Central memory CD4-positive, alpha-beta T cell (primary cell): ENCODE measurements around the gene CD55.

Source experiments
- DNase-seq: peaks from one replicate; pipeline ENCODE4 v3.0.0; 2022
- total RNA-seq, 3 experiments: gene quantifications; one replicate each; lab custom pipeline; 2026; lab: John Stamatoyannopoulos, UW

CD55 gene, protein sequence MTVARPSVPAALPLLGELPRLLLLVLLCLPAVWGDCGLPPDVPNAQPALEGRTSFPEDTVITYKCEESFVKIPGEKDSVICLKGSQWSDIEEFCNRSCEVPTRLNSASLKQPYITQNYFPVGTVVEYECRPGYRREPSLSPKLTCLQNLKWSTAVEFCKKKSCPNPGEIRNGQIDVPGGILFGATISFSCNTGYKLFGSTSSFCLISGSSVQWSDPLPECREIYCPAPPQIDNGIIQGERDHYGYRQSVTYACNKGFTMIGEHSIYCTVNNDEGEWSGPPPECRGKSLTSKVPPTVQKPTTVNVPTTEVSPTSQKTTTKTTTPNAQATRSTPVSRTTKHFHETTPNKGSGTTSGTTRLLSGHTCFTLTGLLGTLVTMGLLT
- 95.8 to 257 (median 140) reads per million in 3 experiments for total RNA-seq

DNA sequence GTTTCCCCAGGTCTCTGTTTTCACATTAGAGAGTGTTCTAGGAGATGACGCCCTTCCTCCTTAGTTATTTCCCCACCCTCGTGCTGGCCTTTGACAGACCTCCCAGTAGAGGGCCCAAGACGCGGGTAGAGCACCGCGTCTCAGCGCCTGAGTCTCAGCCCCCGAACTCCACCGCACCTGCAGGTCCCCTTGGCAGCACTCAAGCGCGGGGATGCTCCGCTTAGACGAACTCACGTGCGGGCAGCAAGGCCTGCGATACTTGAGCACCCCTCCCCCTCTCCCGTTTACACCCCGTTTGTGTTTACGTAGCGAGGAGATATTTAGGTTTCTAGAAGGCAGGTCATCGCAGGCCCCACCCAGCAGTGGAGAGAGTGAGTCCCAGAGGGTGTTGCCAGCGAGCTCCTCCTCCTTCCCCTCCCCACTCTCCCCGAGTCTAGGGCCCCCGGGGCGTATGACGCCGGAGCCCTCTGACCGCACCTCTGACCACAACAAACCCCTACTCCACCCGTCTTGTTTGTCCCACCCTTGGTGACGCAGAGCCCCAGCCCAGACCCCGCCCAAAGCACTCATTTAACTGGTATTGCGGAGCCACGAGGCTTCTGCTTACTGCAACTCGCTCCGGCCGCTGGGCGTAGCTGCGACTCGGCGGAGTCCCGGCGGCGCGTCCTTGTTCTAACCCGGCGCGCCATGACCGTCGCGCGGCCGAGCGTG, at the start of gene CD55:
TSS of gene CD55 (plus strand) at position 600 of the 711 bp plus-strand sequence. CDS start at position 688, 88 bp downstream.
- peak; percentile 100 for DNase-seq

DNA sequence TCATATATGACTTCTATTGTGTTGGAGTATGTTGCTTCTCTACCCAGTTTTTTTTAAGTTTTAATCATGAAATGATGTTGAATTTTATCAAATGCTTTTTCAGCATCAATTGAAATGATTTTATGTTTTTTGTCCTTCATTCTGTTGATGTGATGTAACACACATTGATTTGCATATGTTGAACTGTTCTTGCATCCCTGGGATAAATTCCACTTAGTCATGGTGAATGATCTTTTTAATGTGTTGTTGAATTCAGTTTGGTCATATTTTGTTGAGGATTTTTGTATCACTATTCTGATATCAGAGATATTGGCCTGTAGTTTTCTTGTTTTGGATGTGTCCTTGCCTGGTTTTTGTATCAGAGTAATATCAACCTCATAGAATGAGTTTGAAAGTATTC, 46.6 kb upstream of the CD55 start:
- no peak for DNase-seq

- no peak for DNase-seq
Observed at GRCh38 chr1:207276465-207276864, 45.0 kb upstream of the CD55 start.

- DNase-seq = no peak
Observed at GRCh38 chr1:207277241-207277640, 44.2 kb upstream of the CD55 start.

DNA sequence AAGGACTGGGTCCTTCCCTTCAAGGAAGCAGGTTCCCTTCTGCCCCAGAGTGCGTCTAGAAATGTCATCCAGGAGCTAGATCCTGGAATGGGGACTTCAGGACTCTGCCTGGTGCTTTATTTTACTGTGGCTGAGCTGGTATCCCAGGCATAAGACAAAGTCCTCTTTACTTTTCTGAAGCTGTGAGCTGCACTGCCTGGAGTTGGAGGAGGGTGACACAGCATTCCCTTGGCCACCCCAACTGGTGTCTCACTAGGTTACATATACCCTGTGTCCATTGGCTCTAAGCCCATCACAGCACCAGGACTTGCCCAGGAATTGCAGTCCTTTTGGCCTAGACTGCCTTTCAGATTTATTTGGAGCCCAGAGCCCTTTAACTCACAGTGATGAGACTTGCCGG, 41.8 kb upstream of the CD55 start:
- no peak for DNase-seq

GRCh38 chr1:207280706-207281105, 40.8 kb upstream of the CD55 start:
- no peak for DNase-seq

DNA sequence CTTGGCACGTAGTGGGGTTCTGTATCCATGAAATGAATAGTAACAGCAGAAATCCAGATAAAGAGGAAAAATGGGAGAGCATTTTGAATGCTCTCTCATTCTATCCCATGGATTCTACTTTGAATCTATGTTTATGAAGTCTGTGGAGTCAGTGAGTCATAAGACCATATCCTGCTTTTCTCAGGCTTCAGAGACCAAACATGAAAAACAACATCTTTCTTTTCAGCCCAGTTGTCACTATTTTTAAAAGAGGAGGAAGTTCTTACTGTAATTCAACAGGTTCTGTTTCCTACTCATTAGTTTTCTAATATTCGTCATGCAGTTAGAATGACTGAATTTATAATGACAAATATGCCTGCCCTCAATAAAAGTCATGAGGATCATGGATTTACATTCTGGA, 39.4 kb upstream of the CD55 start:
- DNase-seq = no peak

DNA sequence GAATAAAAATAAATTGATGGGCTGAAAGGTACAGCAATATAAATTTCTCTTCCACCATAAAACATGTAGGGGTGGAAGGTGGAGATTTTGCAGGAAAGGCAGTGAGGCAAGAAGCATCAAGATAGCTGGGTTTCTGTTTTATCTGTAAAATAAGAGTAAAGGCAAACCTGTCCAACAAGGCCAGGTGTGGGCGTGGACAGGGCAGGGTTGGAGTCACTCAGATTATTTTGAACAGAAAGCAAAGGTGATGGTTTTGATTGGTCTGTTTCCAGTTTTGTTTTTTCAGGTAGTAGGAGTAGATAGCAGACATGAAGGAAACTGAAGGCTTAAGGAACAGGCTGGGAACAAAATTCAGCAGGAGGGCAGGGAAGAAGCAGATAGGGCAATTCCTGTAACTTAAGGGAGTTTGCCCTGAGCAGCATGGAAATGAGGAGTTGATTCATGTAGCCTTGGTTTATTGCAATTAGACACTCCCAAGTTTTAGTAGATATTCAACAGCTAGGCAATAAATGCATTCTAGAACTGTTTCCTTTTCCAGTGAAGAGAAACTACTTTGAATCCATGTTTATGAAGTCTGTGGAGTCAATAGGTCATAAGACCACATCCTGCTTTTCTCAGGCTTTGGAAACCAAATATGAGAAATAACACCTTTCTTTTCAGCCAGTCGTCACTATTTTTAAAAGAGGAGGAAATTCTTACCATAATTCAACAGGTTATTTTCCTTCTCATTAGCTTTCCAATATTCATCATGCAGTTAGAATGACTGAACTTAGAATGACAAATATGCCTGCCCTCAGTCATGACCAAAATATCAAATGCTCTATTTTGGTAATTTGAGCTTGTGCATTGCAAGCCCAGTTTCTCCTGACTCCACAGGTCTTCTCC, 38.7 kb upstream of the CD55 start:
- peak; percentile 3 for DNase-seq

- no peak for DNase-seq
Observed at GRCh38 chr1:207283421-207283820, 38.1 kb upstream of the CD55 start.

GRCh38 chr1:207284209-207284897, 37.1 kb upstream of the CD55 start:
- no peak for DNase-seq

DNA sequence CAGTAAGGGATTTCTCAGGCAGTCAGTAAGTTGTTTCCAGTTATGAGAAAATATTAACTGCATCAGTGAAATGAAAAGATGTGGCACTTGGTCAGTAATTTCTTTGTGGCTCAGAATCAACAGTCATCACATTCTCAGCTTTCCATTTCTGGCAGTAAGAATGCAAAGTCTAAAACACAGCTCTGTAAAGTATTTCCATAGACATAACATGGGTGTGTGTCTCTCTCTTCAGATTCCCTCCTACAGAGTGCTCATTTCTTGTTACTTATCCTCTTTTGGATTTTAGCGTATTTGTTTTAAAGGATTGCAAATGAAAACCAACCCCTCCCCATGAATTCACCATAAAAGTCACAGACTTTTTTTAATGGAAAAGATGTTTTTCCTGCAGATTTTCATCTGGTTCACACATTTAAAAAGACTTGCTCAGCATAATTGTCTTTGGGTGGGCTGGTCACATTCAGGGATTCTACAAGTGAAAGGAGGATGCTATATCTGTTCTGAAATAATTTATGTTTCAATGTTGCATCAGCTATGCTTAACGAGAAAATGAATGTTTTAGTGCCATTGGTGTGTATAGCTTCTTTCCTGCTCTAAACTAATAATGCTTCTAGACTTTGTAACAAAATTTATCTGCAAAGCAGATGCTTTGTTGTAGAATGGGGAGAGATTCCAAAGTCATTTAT, 34.6 kb upstream of the CD55 start:
- DNase-seq = no peak

- no peak for DNase-seq
Observed at GRCh38 chr1:207288315-207288714, 33.2 kb upstream of the CD55 start.

- no peak for DNase-seq
Observed at GRCh38 chr1:207289756-207290155, 31.7 kb upstream of the CD55 start.

DNA sequence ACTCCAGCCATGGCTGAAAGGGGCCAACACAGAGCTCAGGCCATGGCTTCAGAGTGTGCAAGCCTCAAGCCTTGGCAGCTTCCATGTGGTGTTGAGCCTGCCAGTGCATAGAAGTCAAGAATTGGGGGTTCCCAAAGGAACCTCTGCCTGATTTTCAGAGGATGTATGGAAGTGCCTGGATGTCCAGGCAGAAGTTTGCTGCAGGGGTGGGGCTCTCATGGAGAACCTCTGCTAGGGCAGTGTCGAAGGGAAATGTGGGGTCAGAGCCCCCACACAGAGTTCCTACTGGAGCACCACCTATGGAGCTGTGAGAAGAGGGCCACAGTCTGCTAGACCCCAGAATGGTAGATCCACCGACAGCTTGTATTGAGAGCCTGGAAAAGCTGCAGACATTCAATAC, 29.8 kb upstream of the CD55 start:
- no peak for DNase-seq

DNA sequence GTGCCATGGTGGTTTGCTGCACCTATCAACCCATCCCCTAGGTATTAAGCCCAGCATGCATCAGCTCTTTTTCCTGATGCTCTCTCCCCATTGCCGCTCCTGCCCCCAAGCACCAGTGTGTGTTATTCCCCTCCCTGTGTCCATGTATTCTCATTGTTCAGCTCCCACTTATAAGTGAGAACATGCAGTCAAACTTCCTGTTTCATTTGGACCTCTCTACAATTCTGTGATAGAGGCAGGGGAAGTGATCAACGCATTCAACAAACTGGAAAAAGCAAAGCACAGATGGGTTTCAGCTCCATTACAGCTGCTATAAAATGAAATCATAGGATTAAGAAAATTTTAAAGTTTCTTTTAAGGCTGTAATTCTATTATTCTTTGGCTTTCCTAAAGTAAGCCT, 23.3 kb upstream of the CD55 start:
- no peak for DNase-seq

GRCh38 chr1:207298636-207299398, 22.7 kb upstream of the CD55 start:
- DNase-seq = no peak

- no peak for DNase-seq
Observed at GRCh38 chr1:207300970-207301369, 20.5 kb upstream of the CD55 start.

GRCh38 chr1:207302618-207303393, 18.7 kb upstream of the CD55 start:
- no peak for DNase-seq

GRCh38 chr1:207304710-207305488, 16.6 kb upstream of the CD55 start:
- no peak for DNase-seq

DNA sequence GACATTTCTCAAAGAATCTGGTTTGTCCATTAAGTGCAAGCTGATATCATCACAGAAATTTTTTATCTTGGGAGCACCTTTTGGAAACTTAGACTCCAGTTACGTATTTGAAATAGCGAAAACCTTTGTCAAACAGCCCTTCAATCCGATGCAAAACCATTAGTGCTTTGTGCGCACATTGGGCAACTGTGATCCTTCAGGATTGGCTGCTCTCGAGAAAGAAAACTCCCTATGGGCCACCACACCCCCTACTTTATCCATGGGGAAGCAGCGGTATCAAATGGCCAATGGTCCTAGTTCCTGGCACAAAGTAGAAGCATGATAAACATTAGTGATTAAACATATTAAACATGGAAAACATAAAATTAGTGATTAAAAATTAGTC, 16.0 kb upstream of the CD55 start:
- no peak for DNase-seq
